Measurements from ENCODE around the gene POLR3F.
"Not testable (repeated sequence)": the region's sequence is repeated elsewhere in the genome, so short reads cannot be mapped to it uniquely, and the experiment has no call there.

The POLR3F gene

DNA sequence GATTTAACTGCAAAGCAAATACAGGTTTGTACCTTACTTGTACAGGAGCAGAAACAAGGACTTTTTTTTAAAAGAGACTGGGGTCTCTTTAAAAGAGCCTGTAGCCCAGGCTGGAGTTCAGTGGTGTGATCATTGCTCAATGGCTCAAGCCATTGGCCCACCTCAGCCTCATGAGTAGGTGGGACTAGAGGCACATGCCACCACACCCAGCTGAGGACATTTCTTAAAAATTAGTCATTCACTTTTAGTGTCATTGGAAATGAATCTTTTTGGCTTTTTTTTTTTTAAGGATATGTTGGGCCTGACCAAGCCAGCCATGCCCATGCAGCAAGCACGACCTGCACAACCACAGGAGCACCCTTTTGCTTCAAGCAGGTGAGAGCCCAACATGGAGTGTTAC lies 57.5 kb downstream of the POLR3F start:
- no peak for TF ChIP-seq EZH2phosphoT487 (IDR thresholded peaks at IDR 0.05; ENCODE audit: low read depth)
- TF ChIP-seq, protein P1, sequence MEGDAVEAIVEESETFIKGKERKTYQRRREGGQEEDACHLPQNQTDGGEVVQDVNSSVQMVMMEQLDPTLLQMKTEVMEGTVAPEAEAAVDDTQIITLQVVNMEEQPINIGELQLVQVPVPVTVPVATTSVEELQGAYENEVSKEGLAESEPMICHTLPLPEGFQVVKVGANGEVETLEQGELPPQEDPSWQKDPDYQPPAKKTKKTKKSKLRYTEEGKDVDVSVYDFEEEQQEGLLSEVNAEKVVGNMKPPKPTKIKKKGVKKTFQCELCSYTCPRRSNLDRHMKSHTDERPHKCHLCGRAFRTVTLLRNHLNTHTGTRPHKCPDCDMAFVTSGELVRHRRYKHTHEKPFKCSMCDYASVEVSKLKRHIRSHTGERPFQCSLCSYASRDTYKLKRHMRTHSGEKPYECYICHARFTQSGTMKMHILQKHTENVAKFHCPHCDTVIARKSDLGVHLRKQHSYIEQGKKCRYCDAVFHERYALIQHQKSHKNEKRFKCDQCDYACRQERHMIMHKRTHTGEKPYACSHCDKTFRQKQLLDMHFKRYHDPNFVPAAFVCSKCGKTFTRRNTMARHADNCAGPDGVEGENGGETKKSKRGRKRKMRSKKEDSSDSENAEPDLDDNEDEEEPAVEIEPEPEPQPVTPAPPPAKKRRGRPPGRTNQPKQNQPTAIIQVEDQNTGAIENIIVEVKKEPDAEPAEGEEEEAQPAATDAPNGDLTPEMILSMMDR (IDR thresholded peaks at IDR 0.05; ENCODE audit: low read depth, low read length) = no peak
- no peak overlapping the region for H3K27ac ChIP-seq (ENCODE audit: low read length)
- no peak overlapping the region for H3K9ac ChIP-seq (ENCODE audit: low read length)
- no peaks in the 10 kb centered on the region for H3K27me3 ChIP-seq (ENCODE audit: low read depth, low read length)
- no peak overlapping the region for H3K4me2 ChIP-seq (ENCODE audit: low read length)
- H3K9me3 ChIP-seq (ENCODE audit: insufficient read depth, low read length) = no peaks in the 10 kb centered on the region
- no peak overlapping the region for H2AFZ ChIP-seq (ENCODE audit: low read depth, low read length)
- H3K4me3 ChIP-seq (ENCODE audit: low read length) = no peak overlapping the region
- H4K20me1 ChIP-seq (ENCODE audit: insufficient read depth, low read length) = no peaks in the 10 kb centered on the region
- H3K79me2 ChIP-seq (ENCODE audit: low read length) = no peaks in the 10 kb centered on the region
- H3K36me3 ChIP-seq (replicated peaks; ENCODE audit: low read depth, low read length) = peaks cover 51% of the 10 kb centered on the region
- H3K4me1 ChIP-seq (ENCODE audit: low read length) = no peaks in the 10 kb centered on the region

DNA sequence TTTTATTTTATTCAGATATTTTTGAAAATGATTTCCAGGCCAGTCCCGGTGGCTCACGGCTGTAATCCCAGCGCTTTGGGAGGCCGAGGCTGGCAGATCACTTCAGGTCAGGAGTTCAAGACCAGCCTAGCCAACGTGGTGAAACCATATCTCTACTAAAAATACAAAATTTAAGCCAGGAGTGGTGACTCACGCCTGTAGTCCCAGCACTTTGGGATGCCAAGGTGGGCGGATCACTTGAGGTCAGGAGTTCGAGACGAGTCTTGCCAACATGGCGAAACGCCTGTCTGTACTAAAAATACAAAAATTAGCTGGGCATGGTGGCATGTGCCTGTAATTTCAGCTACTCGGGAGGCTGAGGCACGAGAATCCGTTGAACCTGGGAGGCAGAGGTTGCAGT lies 59.6 kb downstream of the POLR3F start:
- peaks cover 64% of the 10 kb centered on the region for H3K36me3 ChIP-seq (replicated peaks; ENCODE audit: low read depth, low read length)
- H4K20me1 ChIP-seq (ENCODE audit: insufficient read depth, low read length); H3K27ac ChIP-seq (ENCODE audit: low read length); H3K4me1 ChIP-seq (ENCODE audit: low read length); H3K27me3 ChIP-seq (ENCODE audit: low read depth, low read length); H3K79me2 ChIP-seq (ENCODE audit: low read length); H3K4me2 ChIP-seq (ENCODE audit: low read length); H3K4me3 ChIP-seq (ENCODE audit: low read length); H3K9ac ChIP-seq (ENCODE audit: low read length); H3K9me3 ChIP-seq (ENCODE audit: insufficient read depth, low read length); H2AFZ ChIP-seq (ENCODE audit: low read depth, low read length): not testable (repeated sequence)

DNA sequence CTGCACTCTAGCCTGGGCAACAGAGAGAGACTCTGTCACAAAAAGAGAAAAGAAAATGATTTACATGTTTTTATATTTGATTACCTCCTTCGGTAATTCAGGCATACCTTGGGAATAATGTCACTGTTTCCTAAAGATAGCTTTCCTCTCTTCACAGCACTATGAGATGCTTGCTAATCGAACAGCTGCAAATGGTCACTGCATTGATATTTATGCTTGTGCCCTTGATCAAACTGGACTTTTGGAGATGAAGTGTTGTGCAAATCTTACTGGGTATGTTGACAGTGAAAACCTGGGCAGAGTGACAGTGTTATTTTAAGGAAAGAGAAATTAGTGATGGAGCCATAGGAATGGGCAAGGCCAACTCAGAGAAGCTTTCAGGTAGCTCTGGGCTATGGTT lies 60.1 kb downstream of the POLR3F start:
- H3K4me2 ChIP-seq (ENCODE audit: low read length) = no peak overlapping the region
- no peaks in the 10 kb centered on the region for H3K27me3 ChIP-seq (ENCODE audit: low read depth, low read length)
- H3K79me2 ChIP-seq (ENCODE audit: low read length) = no peaks in the 10 kb centered on the region
- no peaks in the 10 kb centered on the region for H3K4me1 ChIP-seq (ENCODE audit: low read length)
- TF ChIP-seq EZH2phosphoT487 (IDR thresholded peaks at IDR 0.05; ENCODE audit: low read depth) = no peak
- TF ChIP-seq, protein P1 (IDR thresholded peaks at IDR 0.05; ENCODE audit: low read depth, low read length) = no peak
- H3K9me3 ChIP-seq (ENCODE audit: insufficient read depth, low read length) = no peaks in the 10 kb centered on the region
- no peaks in the 10 kb centered on the region for H4K20me1 ChIP-seq (ENCODE audit: insufficient read depth, low read length)
- H3K9ac ChIP-seq (ENCODE audit: low read length) = no peak overlapping the region
- no peak overlapping the region for H3K4me3 ChIP-seq (ENCODE audit: low read length)
- no peak overlapping the region for H3K27ac ChIP-seq (ENCODE audit: low read length)
- peaks cover 70% of the 10 kb centered on the region for H3K36me3 ChIP-seq (replicated peaks; ENCODE audit: low read depth, low read length)
- H2AFZ ChIP-seq (ENCODE audit: low read depth, low read length) = no peak overlapping the region

DNA sequence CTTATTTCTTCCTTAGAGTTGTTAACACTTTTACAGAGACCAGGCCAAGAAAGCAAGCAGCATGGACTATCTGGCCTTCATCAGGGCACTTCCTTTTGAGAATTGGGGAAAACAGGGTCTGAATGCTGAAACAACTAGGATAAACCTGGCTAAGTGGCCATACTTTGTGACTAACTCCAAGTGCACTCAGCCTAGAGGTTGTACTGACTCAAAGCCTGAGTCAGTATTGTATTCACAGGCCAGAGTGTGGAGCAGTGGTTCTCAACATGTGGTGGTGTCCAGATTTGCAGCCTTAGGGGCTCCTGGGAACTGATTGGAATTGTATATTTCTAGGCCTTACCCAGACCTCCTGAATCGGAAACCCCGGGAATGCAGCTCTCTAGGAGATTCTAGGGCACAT lies 60.6 kb downstream of the POLR3F start:
- H4K20me1 ChIP-seq (ENCODE audit: insufficient read depth, low read length) = no peaks in the 10 kb centered on the region
- H3K36me3 ChIP-seq (replicated peaks; ENCODE audit: low read depth, low read length) = peaks cover 75% of the 10 kb centered on the region
- no peak overlapping the region for H2AFZ ChIP-seq (ENCODE audit: low read depth, low read length)

More for the DNA sequence above, 60.6 kb downstream of the POLR3F start:
- H3K79me2 ChIP-seq (ENCODE audit: low read length) = no peaks in the 10 kb centered on the region
- no peaks in the 10 kb centered on the region for H3K9me3 ChIP-seq (ENCODE audit: insufficient read depth, low read length)
- TF ChIP-seq EZH2phosphoT487 (IDR thresholded peaks at IDR 0.05; ENCODE audit: low read depth) = no peak
- TF ChIP-seq, protein P1 (IDR thresholded peaks at IDR 0.05; ENCODE audit: low read depth, low read length) = no peak
- H3K27ac ChIP-seq (ENCODE audit: low read length) = no peak overlapping the region
- H3K4me3 ChIP-seq (ENCODE audit: low read length) = no peak overlapping the region
- H3K9ac ChIP-seq (ENCODE audit: low read length) = no peak overlapping the region
- no peaks in the 10 kb centered on the region for H3K27me3 ChIP-seq (ENCODE audit: low read depth, low read length)
- H3K4me2 ChIP-seq (ENCODE audit: low read length) = no peak overlapping the region
- no peaks in the 10 kb centered on the region for H3K4me1 ChIP-seq (ENCODE audit: low read length)
